Ascending aorta (tissue), 2 donors: Measurements from ENCODE around the gene CCDC85A. TPM values are rescaled to one million over a fixed set of nuclear protein-coding genes. Genes with fewer than 3 reads are reported as not detected.

Experiments used
- DNase-seq, 2 donors: peaks; one replicate each; pipeline ENCODE4 v3.0.0-alpha.2; 2019; ENCODE audit warnings: low spot score in 2 of 2
- H3K27ac ChIP-seq, 2 donors: fragments of 200-600 bp; sonication (generic); one replicate each; pipeline ENCODE4 v1.5.1; 2016 to 2017; ENCODE audit warnings: mild to moderate bottlenecking in 1 of 2
- H3K27me3 ChIP-seq: fragments of 200-600 bp; sonication (generic); one replicate; pipeline ENCODE4 v1.5.1; 2017
- H3K36me3 ChIP-seq, 2 donors: fragments of 200-600 bp; sonication (generic); one replicate each; pipeline ENCODE4 v1.5.1; 2016
- H3K4me1 ChIP-seq, 2 donors: fragments of 200-600 bp; sonication (generic); one replicate each; pipeline ENCODE4 v1.5.1; 2016 to 2017; ENCODE audit warnings: mild to moderate bottlenecking in 1 of 2
- H3K4me3 ChIP-seq, 2 donors: fragments of 200-600 bp; sonication (generic); one replicate each; pipeline ENCODE4 v1.5.1; 2016 to 2017; ENCODE audit warnings: mild to moderate bottlenecking in 1 of 2
- H3K9me3 ChIP-seq, 2 donors: fragments of 200-600 bp; sonication (generic); one replicate each; pipeline ENCODE4 v1.5.1; 2016
- CTCF ChIP-seq, 3 experiments: fragments of 200-600 bp in 2 of 3; fragments of 450-650 bp in 1 of 3; sonication (generic) in 2 of 3; IDR thresholded peaks; one replicate each; pipeline ENCODE4 v1.5.1; 2016 to 2019; ENCODE audit warnings: antibody characterized with exemption in 3 of 3, mild to moderate bottlenecking in 1 of 3, moderate library complexity in 1 of 3
- intact Hi-C: fragments of 100-400 bp; cut with DNase I; formaldehyde crosslinking; loops from one replicate; pipeline ENCODE4 v1.15.1; 2023
- total RNA-seq: library from RNA; depleted of rRNA; stranded (reverse); fragments of >200 nt; gene quantifications from one replicate; pipeline ENCODE4 v1.1.0, GENCODE V29; 2016

Gene CCDC85A
- total RNA-seq, 1 donor from 2014 or later, result 15.0 TPM

- Histone ChIP-seq H3K36me3 (no peaks in the 10 kb centered on the region), H3K9me3 (no peaks in the 10 kb centered on the region), H3K27me3 (no peaks in the 10 kb centered on the region), H3K27ac (no peak overlapping the region), H3K4me1 (no peaks in the 10 kb centered on the region), H3K4me3 (no peak overlapping the region)
- DNase-seq, result no peak
- no peak for TF ChIP-seq CTCF (IDR thresholded peaks at IDR 0.05)
- intact Hi-C loops, result no loop called here
Measured at GRCh38 chr2:56347881-56348280, 164.1 kb downstream of the CCDC85A start.

- Histone ChIP-seq H3K27ac (no peak overlapping the region), H3K36me3 (no peaks in the 10 kb centered on the region), H3K4me1 (no peaks in the 10 kb centered on the region), H3K27me3 (no peaks in the 10 kb centered on the region), H3K9me3 (no peaks in the 10 kb centered on the region), H3K4me3 (no peak overlapping the region)
- no peak for TF ChIP-seq CTCF (IDR thresholded peaks at IDR 0.05)
- no peak for DNase-seq
- intact Hi-C loops, result no loop called here
Measured at GRCh38 chr2:56348392-56349210, 164.8 kb downstream of the CCDC85A start.

- intact Hi-C loops, result no loop called here
- Histone ChIP-seq H3K9me3 (no peaks in the 10 kb centered on the region), H3K27ac (no peak overlapping the region), H3K36me3 (no peaks in the 10 kb centered on the region), H3K4me1 (no peaks in the 10 kb centered on the region), H3K4me3 (no peak overlapping the region), H3K27me3 (no peaks in the 10 kb centered on the region)
- no peak for DNase-seq
- TF ChIP-seq CTCF (IDR thresholded peaks at IDR 0.05), result no peak
Measured at GRCh38 chr2:56357655-56358295, 174.0 kb downstream of the CCDC85A start.

- no peaks in the 10 kb centered on the region for H3K36me3 ChIP-seq
- DNase-seq, result no peak
- no peaks in the 10 kb centered on the region for H3K9me3 ChIP-seq
- no peak overlapping the region for H3K4me3 ChIP-seq
- TF ChIP-seq CTCF (IDR thresholded peaks at IDR 0.05), result no peak
- H3K27me3 ChIP-seq, result no peaks in the 10 kb centered on the region
- no peaks in the 10 kb centered on the region for H3K4me1 ChIP-seq
- no peak overlapping the region for H3K27ac ChIP-seq
- intact Hi-C loops, result no loop called here
Measured at GRCh38 chr2:56361844-56362243, 178.1 kb downstream of the CCDC85A start.

- Histone ChIP-seq H3K27ac (no peak overlapping the region), H3K27me3 (no peaks in the 10 kb centered on the region), H3K9me3 (no peaks in the 10 kb centered on the region), H3K36me3 (no peaks in the 10 kb centered on the region), H3K4me1 (no peaks in the 10 kb centered on the region), H3K4me3 (no peak overlapping the region)
- no peak for TF ChIP-seq CTCF (IDR thresholded peaks at IDR 0.05)
- intact Hi-C loops, result no loop called here
- no peak for DNase-seq
Measured at GRCh38 chr2:56364902-56365301, 181.1 kb downstream of the CCDC85A start.
